ENCODE measurements around the gene SRPX2. TPM values are rescaled to one million over a fixed set of nuclear protein-coding genes. Genes with fewer than 3 reads are reported as not detected.

Gene SRPX2
- total and polyA plus RNA-seq, 9 of the 15 experiments (the other 6 are each of a cell fraction or from before 2014, with no cell fraction given) = 0.13 to 0.20 TPM; not detected in 7

GRCh38 chrX:100643212-100643611 is 787 bp upstream of the SRPX2 start:
- H3K27ac ChIP-seq (ENCODE audit: extremely low read depth, low read depth, low read length) = no peak overlapping the region
- H3K36me3 ChIP-seq (ENCODE audit: control insufficient read depth, insufficient read depth, low read length) = no peaks in the 10 kb centered on the region
- no peak overlapping the region for H3K4me2 ChIP-seq (ENCODE audit: insufficient read depth, low read length)
- no peak for ATAC-seq
- no TSS peak for BruUV-seq (replicated peaks)
- no peaks in the 10 kb centered on the region for H3K79me2 ChIP-seq (ENCODE audit: control insufficient read depth, insufficient read depth, low read length)
- no peaks in the 10 kb centered on the region for H3K27me3 ChIP-seq (ENCODE audit: control insufficient read depth in 2 of 2, insufficient read depth in 2 of 2, low read length in 2 of 2)
- H2AFZ ChIP-seq (ENCODE audit: low read depth, low read length) = no peak overlapping the region
- in situ Hi-C loops (cut with MboI) (no loop called here), intact Hi-C loops (cut with micrococcal nuclease) (no loop called here)
- H3K4me3 ChIP-seq = no peak overlapping the region
- H3K4me1 ChIP-seq (replicated peaks in 1 of 2; ENCODE audit: control insufficient read depth in 2 of 2, insufficient read depth in 2 of 2, low read length in 2 of 2) = no peaks in the 10 kb centered on the region
- FAIRE-seq = no peak
- no peak for DNase-seq (ENCODE audit: extremely low read depth in 1 of 4, low spot score in 3 of 4)
- H4K20me1 ChIP-seq (replicated peaks; ENCODE audit: control insufficient read depth, insufficient read depth, low read length) = no peaks in the 10 kb centered on the region
- no peaks in the 10 kb centered on the region for H3K9me1 ChIP-seq (ENCODE audit: control insufficient read depth, insufficient read depth, low read length)
- H3K9me3 ChIP-seq (replicated peaks; ENCODE audit: control insufficient read depth, insufficient read depth, low read depth, low read length) = no peaks in the 10 kb centered on the region
- POLR2A ChIA-PET = no interaction called here
- CTCF ChIA-PET (ENCODE audit: low intra/inter-chr PET ratio) = no interaction called here
- H3K9ac ChIP-seq (ENCODE audit: insufficient read depth in 1 of 2, low read depth in 2 of 2, low read length in 2 of 2) = no peak overlapping the region
- WGBS (ENCODE audit: insufficient coverage, low coverage, missing lambda C conversion rate) = 0% methylated on average over 11 of the region's 11 CpGs
- no peak for TF ChIP-seq ZZZ3 (IDR thresholded peaks at IDR 0.05)
- TF ChIP-seq SMARCA4 (IDR thresholded peaks at IDR 0.05) = no peak
- TF ChIP-seq NR1H2 (CRISPR knock-in tag; IDR thresholded peaks at IDR 0.05) = no peak
- TF ChIP-seq, protein P1, sequence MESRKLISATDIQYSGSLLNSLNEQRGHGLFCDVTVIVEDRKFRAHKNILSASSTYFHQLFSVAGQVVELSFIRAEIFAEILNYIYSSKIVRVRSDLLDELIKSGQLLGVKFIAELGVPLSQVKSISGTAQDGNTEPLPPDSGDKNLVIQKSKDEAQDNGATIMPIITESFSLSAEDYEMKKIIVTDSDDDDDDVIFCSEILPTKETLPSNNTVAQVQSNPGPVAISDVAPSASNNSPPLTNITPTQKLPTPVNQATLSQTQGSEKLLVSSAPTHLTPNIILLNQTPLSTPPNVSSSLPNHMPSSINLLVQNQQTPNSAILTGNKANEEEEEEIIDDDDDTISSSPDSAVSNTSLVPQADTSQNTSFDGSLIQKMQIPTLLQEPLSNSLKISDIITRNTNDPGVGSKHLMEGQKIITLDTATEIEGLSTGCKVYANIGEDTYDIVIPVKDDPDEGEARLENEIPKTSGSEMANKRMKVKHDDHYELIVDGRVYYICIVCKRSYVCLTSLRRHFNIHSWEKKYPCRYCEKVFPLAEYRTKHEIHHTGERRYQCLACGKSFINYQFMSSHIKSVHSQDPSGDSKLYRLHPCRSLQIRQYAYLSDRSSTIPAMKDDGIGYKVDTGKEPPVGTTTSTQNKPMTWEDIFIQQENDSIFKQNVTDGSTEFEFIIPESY (CRISPR knock-in tag; IDR thresholded peaks at IDR 0.05) = no peak
- no peak for TF ChIP-seq COPS2 (conservative IDR thresholded peaks at IDR 0.05)
- TF ChIP-seq HNRNPLL (IDR thresholded peaks at IDR 0.05; ENCODE audit: low read depth, low read length, poor library complexity, severe bottlenecking) = no peak
- TF ChIP-seq SMAD4 (CRISPR knock-in tag; conservative IDR thresholded peaks at IDR 0.05) = no peak
- TF ChIP-seq POLR3A (IDR thresholded peaks at IDR 0.05; ENCODE audit: borderline replicate concordance, extremely low read depth, insufficient read depth, insufficient read length) = no peak
- TF ChIP-seq MLX (CRISPR knock-in tag; conservative IDR thresholded peaks at IDR 0.05) = no peak
- TF ChIP-seq CEBPZ (IDR thresholded peaks at IDR 0.05; ENCODE audit: borderline replicate concordance, low read depth, low read length) = no peak
- TF ChIP-seq ZNF124 (CRISPR knock-in tag; IDR thresholded peaks at IDR 0.05) = no peak
- TF ChIP-seq RFX7 (CRISPR knock-in tag; IDR thresholded peaks at IDR 0.05) = no peak
- no peak for TF ChIP-seq FOSL1 (tag; conservative IDR thresholded peaks at IDR 0.05)
- TF ChIP-seq SMAD2 (IDR thresholded peaks at IDR 0.05; ENCODE audit: low read depth, low read length) = no peak
- no peak for TF ChIP-seq NFE2L1 (tag; IDR thresholded peaks at IDR 0.05; ENCODE audit: borderline replicate concordance, low read depth)
- no peak for TF ChIP-seq SRF (CRISPR knock-in tag; IDR thresholded peaks at IDR 0.05)
